ENCODE data around the gene ARL1. TPM values are rescaled to one million over a fixed set of nuclear protein-coding genes. Genes with fewer than 3 reads are reported as not detected.
"Not testable (repeated sequence)": the region's sequence is repeated elsewhere in the genome, so short reads cannot be mapped to it uniquely, and the experiment has no call there.

ARL1 gene
- total RNA-seq, 4 donors from 2014 or later, result 43.9 to 62.8 (median 56.2) TPM

GRCh38 chr12:101407049-101407435 lies 530 bp downstream of the ARL1 start:
- intact Hi-C loops (cut with DNase I), result loop anchor here (5.0 to 10.0 kb wide), 2 partner anchors 290 to 348 kb away; partner anchors contain the start of gene CHPT1
- WGBS, 2 donors, result 0% methylated on average over 6 to 15 of the region's 18 CpGs
- Histone ChIP-seq H3K4me1 (peaks cover 5 to 44% (median 18%) of the 10 kb centered on the region in 3 donors), H3K27ac (peak overlapping the region; percentile 90 to 97 (median 94)), H3K27me3 (no peaks in the 10 kb centered on the region), H3K36me3 (peaks cover 0 to 16% (median 0%) of the 10 kb centered on the region in 3 donors), H3K4me3 (peak overlapping the region; percentile 77 to 95 (median 80)), H3K9me3 (no peaks in the 10 kb centered on the region)
- TF ChIP-seq POLR2A (IDR thresholded peaks at IDR 0.05), result no peak
- TF ChIP-seq CTCF (IDR thresholded peaks at IDR 0.05), result no peak
- no peak for DNase-seq

- intact Hi-C loops (cut with DNase I); H3K27me3 ChIP-seq; H3K9me3 ChIP-seq; H3K4me3 ChIP-seq; H3K27ac ChIP-seq; H3K4me1 ChIP-seq; DNase-seq: not testable (repeated sequence)
- 79% methylated on average over 2 of the region's 3 CpGs; no CpG with 5 or more reads in 1 of the 2 donors for WGBS, 2 donors
- peaks cover 2 to 67% (median 3%) of the 10 kb centered on the region in 3 donors for H3K36me3 ChIP-seq
These were observed 16.4 kb downstream of the ARL1 start for GRCh38 chr12:101391181-101391580.

- H3K4me3 ChIP-seq, result no peak overlapping the region
- no peak for DNase-seq
- no peaks in the 10 kb centered on the region for H3K27me3 ChIP-seq
- no peak for TF ChIP-seq CTCF (IDR thresholded peaks at IDR 0.05)
- TF ChIP-seq POLR2A (IDR thresholded peaks at IDR 0.05), result no peak
- no peaks in the 10 kb centered on the region for H3K9me3 ChIP-seq
- no peak overlapping the region for H3K27ac ChIP-seq
- H3K4me1 ChIP-seq, result no peaks in the 10 kb centered on the region
- intact Hi-C loops (cut with DNase I), result no loop called here
- H3K36me3 ChIP-seq, result peaks cover 6 to 99% (median 14%) of the 10 kb centered on the region in 3 donors
These were observed 28.4 kb downstream of the ARL1 start for GRCh38 chr12:101379149-101379548.

GRCh38 chr12:101375573-101375972 lies 32.0 kb downstream of the ARL1 start:
- DNase-seq, result no peak
- 74 to 85% methylated on average over 5 of the region's 5 CpGs for WGBS, 2 donors
- no peak for TF ChIP-seq POLR2A (IDR thresholded peaks at IDR 0.05)
- no peak for TF ChIP-seq CTCF (IDR thresholded peaks at IDR 0.05)
- Histone ChIP-seq H3K4me3 (no peak overlapping the region), H3K27me3 (no peaks in the 10 kb centered on the region), H3K36me3 (peaks cover 5 to 99% (median 6%) of the 10 kb centered on the region in 3 donors), H3K9me3 (no peaks in the 10 kb centered on the region), H3K4me1 (no peaks in the 10 kb centered on the region), H3K27ac (no peak overlapping the region)
- intact Hi-C loops (cut with DNase I), result no loop called here

- Histone ChIP-seq H3K36me3 (peaks cover 0 to 99% (median 10%) of the 10 kb centered on the region in 3 donors), H3K4me1 (no peaks in the 10 kb centered on the region), H3K27ac (no peak overlapping the region), H3K9me3 (no peaks in the 10 kb centered on the region), H3K27me3 (no peaks in the 10 kb centered on the region), H3K4me3 (no peak overlapping the region)
- TF ChIP-seq CTCF (IDR thresholded peaks at IDR 0.05), result no peak
- no peak for TF ChIP-seq POLR2A (IDR thresholded peaks at IDR 0.05)
- DNase-seq, result no peak
- WGBS, 2 donors, result 100% methylated on average over 1 of the region's 1 CpG
- intact Hi-C loops (cut with DNase I), result no loop called here
These were observed 35.1 kb downstream of the ARL1 start for GRCh38 chr12:101372431-101372830.

- no peaks in the 10 kb centered on the region for H3K27me3 ChIP-seq
- H3K36me3 ChIP-seq, result peaks cover 0 to 100% (median 15%) of the 10 kb centered on the region in 3 donors
- H3K4me3 ChIP-seq, result no peak overlapping the region
- TF ChIP-seq POLR2A (IDR thresholded peaks at IDR 0.05) (no peak), CTCF (IDR thresholded peaks at IDR 0.05) (no peak)
- DNase-seq, result no peak
- 92 to 96% methylated on average over 5 to 6 of the region's 6 CpGs for WGBS, 2 donors
- H3K27ac ChIP-seq, result no peak overlapping the region
- no peaks in the 10 kb centered on the region for H3K4me1 ChIP-seq
- H3K9me3 ChIP-seq, result no peaks in the 10 kb centered on the region
- intact Hi-C loops (cut with DNase I), result no loop called here
These were observed 39.6 kb downstream of the ARL1 start for GRCh38 chr12:101368016-101368415.

Data from esophagus squamous epithelium (tissue), 5 donors.